Spleen (tissue), 7 donors: ENCODE data around the gene NGEF.

Experiments used
- POLR2A ChIP-seq, 3 donors: fragments of 450-650 bp; IDR thresholded peaks; one replicate each; pipeline ENCODE4 v1.5.1; 2017; ENCODE audit warnings: antibody characterized with exemption in 3 of 3, mild to moderate bottlenecking in 1 of 3
- TF ChIP-seq, protein P1 (sequence below), 11 experiments: fragments of 200-600 bp in 7 of 11; fragments of 450-650 bp in 4 of 11; sonication (generic) in 4 of 11; IDR thresholded peaks in 8 of 11; conservative IDR thresholded peaks in 3 of 11; 1 replicate in 7 of 11; 2 replicates in 4 of 11; pipeline versions ENCODE4 v1.4.0 to v1.8.0; 2016 to 2021; ENCODE audit warnings: antibody characterized with exemption in 11 of 11, inconsistent platforms in 4 of 11, mild to moderate bottlenecking in 1 of 11
- donor health status: DM: no; HTN: no; CAD: no; lungs with moderate emphysema.
- donor health status: DM: no; HTN: no; CAD: no.
- donor health status: DM: no; HTN: no; CAD: no.

DNA sequence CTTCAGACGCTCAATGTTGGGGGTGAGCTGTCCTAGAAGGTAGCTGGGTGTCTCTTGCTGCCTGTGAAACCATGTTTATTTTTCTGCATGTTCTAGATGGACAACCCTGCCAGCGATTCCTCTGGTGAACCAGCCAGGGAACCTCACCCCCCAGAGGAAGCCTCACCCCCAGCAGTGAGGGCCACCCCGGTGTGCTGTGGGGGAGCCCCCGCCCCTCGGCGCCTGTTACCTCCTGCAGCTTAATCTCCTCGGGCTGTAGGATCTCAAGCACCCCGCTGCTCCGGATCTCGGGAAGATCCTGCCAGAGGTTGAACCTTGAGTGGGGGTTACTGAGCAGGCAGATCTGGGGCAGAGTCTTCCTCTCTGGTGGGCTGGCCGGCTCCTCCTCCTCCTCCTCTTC lies 93.0 kb downstream of the NGEF start:
- no peak for TF ChIP-seq POLR2A (IDR thresholded peaks at IDR 0.05)
- TF ChIP-seq, protein P1, sequence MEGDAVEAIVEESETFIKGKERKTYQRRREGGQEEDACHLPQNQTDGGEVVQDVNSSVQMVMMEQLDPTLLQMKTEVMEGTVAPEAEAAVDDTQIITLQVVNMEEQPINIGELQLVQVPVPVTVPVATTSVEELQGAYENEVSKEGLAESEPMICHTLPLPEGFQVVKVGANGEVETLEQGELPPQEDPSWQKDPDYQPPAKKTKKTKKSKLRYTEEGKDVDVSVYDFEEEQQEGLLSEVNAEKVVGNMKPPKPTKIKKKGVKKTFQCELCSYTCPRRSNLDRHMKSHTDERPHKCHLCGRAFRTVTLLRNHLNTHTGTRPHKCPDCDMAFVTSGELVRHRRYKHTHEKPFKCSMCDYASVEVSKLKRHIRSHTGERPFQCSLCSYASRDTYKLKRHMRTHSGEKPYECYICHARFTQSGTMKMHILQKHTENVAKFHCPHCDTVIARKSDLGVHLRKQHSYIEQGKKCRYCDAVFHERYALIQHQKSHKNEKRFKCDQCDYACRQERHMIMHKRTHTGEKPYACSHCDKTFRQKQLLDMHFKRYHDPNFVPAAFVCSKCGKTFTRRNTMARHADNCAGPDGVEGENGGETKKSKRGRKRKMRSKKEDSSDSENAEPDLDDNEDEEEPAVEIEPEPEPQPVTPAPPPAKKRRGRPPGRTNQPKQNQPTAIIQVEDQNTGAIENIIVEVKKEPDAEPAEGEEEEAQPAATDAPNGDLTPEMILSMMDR (IDR thresholded peaks at IDR 0.05 in 8 of 11, conservative IDR thresholded peaks at IDR 0.05 in 3 of 11) = no peak
